ENCODE data around the gene PLPPR3. TPM values are rescaled to one million over a fixed set of nuclear protein-coding genes. Genes with fewer than 3 reads are reported as not detected.

PLPPR3 gene
- total RNA-seq, 1 experiment from 2014 or later: 63.7 TPM

GRCh38 chr19:796692-797527 is 24.8 kb downstream of the PLPPR3 start, which contains the start of gene PTBP1:
Gene PTBP1 (plus strand): TSS chr19:797452. CDS start chr19:797498, 46 bp downstream.
- H3K27me3 ChIP-seq (ENCODE audit: control insufficient read depth, insufficient read depth, low read length): no peaks in the 10 kb centered on the region
- TF ChIP-seq TCF7L2 (IDR thresholded peaks at IDR 0.05; ENCODE audit: low read depth, low read length): no peak
- TF ChIP-seq POLR2AphosphoS5 (IDR thresholded peaks at IDR 0.05; ENCODE audit: low read depth, low read length): peak; percentile 61
- 0 out of 2 replicates have a peak, but pooled peaks have one; percentile 8 for TF ChIP-seq SIN3A (IDR thresholded peaks at IDR 0.05; ENCODE audit: borderline replicate concordance, insufficient read depth, low read depth, low read length)
- H3K4me1 ChIP-seq (ENCODE audit: control insufficient read depth, insufficient read depth, low read length): peaks cover 17% of the 10 kb centered on the region
- H3K27ac ChIP-seq (ENCODE audit: low read length): peak within 1 kb of the TSS; percentile 89
- H3K36me3 ChIP-seq (ENCODE audit: control insufficient read depth, insufficient read depth, low read length): peaks cover 13% of the 10 kb centered on the region
- ChIA-PET CTCF (interaction anchor here (0.6 kb wide), 1 partner anchor 22 kb away, joined by 4 read pairs; no protein-coding TSS in a partner anchor), POLR2A (no interaction called here)
- no peaks in the 10 kb centered on the region for H3K9me3 ChIP-seq (ENCODE audit: control insufficient read depth, insufficient read depth, low read depth, low read length)
- in situ Hi-C loops (cut with HindIII; ENCODE audit: low pct_unique_long_range_greater_than_20kb, low sequenced_read_pairs) (no loop called here), intact Hi-C loops (cut with micrococcal nuclease; ENCODE audit: unreplicated experiment) (no loop called here)
- no TSS peak for BruUV-seq (replicated peaks)
- peak; percentile 98 for DNase-seq (ENCODE audit: low read depth, low spot score)
- ATAC-seq: peak; percentile 85
- H3K4me3 ChIP-seq (ENCODE audit: low read depth in 2 of 2, low read length in 2 of 2): peak within 1 kb of the TSS; percentile 82 to 87

GRCh38 chr19:795691-796581 is 25.8 kb downstream of the PLPPR3 start:
- no peak for TF ChIP-seq SIN3A (IDR thresholded peaks at IDR 0.05; ENCODE audit: borderline replicate concordance, insufficient read depth, low read depth, low read length)
- TF ChIP-seq TCF7L2 (IDR thresholded peaks at IDR 0.05; ENCODE audit: low read depth, low read length): no peak
- TF ChIP-seq REST (IDR thresholded peaks at IDR 0.05; ENCODE audit: insufficient read depth in 1 of 2, low read depth in 2 of 2, low read length in 1 of 2): no peak
- TF ChIP-seq CTCF (IDR thresholded peaks at IDR 0.05): no peak
- TF ChIP-seq POLR2AphosphoS5 (IDR thresholded peaks at IDR 0.05; ENCODE audit: low read depth, low read length): no peak
- ATAC-seq (no peak), DNase-seq (ENCODE audit: low read depth, low spot score) (no peak)
- ChIA-PET POLR2A (no interaction called here), CTCF (interaction anchor here (0.7 kb wide), 1 partner anchor 38 kb away, joined by 3 read pairs; no protein-coding TSS in a partner anchor)
- Histone ChIP-seq H3K4me1 (ENCODE audit: control insufficient read depth, insufficient read depth, low read length) (peaks cover 13% of the 10 kb centered on the region), H3K27ac (ENCODE audit: low read length) (peak overlapping the region; percentile 84), H3K36me3 (ENCODE audit: control insufficient read depth, insufficient read depth, low read length) (peaks cover 13% of the 10 kb centered on the region), H3K27me3 (ENCODE audit: control insufficient read depth, insufficient read depth, low read length) (no peaks in the 10 kb centered on the region), H3K9me3 (ENCODE audit: control insufficient read depth, insufficient read depth, low read depth, low read length) (no peaks in the 10 kb centered on the region), H3K4me3 (ENCODE audit: low read depth in 2 of 2, low read length in 2 of 2) (peak overlapping the region; percentile 53 to 60)
- intact Hi-C loops (cut with micrococcal nuclease; ENCODE audit: unreplicated experiment): no loop called here
- no TSS peak for BruUV-seq (replicated peaks)
- in situ Hi-C loops (cut with HindIII; ENCODE audit: low pct_unique_long_range_greater_than_20kb, low sequenced_read_pairs): no loop called here
